HG03432 (cell line): ENCODE results near the gene RAB11B.
"Not testable (repeated sequence)": the region's sequence is repeated elsewhere in the genome, so short reads cannot be mapped to it uniquely, and the experiment has no call there.

Source experiments
- ATAC-seq: cut with Tn5 transposase; IDR thresholded peaks from one replicate; pipeline ENCODE4 v1.9.1; 2021; ENCODE audit warnings: mild to moderate bottlenecking, moderate library complexity; ENCODE audit not compliant: unreplicated experiment

RAB11B gene

DNA sequence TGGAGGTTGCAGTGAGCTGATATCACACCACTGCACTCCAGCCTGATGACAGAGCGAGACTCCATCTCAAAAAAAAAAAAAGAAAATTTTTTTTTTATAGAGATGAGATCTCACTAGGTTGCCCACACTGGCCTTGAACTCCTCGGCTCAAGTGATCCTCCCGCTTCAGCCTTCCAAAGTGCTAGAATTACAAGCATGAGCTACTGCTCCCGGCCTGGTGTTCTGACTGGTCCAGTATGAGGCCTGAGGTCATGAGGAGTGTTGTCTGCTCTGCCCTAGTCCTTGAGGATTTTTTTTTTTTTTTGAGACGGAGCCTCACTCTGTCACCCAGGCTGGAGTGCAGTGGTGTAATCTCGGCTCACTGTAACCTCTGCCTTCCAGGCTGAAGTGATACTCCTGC, 35.2 kb downstream of the RAB11B start:
- not testable (repeated sequence) for ATAC-seq

GRCh38 chr19:8426283-8426682, 36.1 kb downstream of the RAB11B start:
- no peak for ATAC-seq

GRCh38 chr19:8429044-8429443, 38.9 kb downstream of the RAB11B start:
- no peak for ATAC-seq

- no peak for ATAC-seq
Observed at GRCh38 chr19:8429826-8430225, 39.7 kb downstream of the RAB11B start.

DNA sequence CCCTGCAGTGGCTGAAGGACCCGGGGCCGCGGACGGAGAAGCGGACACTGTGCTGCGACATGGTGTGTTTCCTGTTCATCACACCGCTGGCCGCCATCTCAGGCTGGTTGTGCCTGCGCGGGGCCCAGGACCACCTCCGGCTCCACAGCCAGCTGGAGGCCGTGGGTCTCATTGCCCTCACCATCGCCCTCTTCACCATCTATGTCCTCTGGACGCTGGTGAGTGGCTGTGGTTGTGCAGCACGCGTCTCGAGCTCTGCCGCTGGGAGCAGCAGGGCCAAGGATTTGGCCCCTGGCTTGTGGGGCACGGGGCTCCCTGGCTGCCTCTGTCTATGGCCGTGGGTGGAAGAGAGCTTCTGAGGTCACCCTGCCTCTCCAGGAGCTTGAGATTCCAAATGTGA, 40.5 kb downstream of the RAB11B start:
- ATAC-seq: no peak

DNA sequence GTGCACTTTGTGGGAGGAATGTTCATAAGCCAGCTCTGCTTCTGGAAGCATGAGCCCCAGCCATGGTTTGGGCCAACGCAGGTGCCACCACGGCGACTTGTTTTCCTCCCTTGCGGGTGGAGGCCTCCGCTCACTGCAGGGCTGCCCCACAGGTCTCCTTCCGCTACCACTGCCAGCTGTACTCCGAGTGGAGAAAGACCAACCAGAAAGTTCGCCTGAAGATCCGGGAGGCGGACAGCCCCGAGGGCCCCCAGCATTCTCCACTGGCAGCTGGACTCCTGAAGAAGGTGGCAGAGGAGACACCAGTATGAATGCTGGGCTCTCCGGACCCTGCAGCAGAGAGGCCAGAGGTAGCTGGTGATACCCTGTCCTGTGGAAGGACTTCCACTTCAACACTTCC, 48.1 kb downstream of the RAB11B start:
- ATAC-seq: no peak

- ATAC-seq: no peak
Observed at GRCh38 chr19:8441725-8442544, 51.8 kb downstream of the RAB11B start.

GRCh38 chr19:8444140-8444676, 54.0 kb downstream of the RAB11B start:
- ATAC-seq: not testable (repeated sequence)

DNA sequence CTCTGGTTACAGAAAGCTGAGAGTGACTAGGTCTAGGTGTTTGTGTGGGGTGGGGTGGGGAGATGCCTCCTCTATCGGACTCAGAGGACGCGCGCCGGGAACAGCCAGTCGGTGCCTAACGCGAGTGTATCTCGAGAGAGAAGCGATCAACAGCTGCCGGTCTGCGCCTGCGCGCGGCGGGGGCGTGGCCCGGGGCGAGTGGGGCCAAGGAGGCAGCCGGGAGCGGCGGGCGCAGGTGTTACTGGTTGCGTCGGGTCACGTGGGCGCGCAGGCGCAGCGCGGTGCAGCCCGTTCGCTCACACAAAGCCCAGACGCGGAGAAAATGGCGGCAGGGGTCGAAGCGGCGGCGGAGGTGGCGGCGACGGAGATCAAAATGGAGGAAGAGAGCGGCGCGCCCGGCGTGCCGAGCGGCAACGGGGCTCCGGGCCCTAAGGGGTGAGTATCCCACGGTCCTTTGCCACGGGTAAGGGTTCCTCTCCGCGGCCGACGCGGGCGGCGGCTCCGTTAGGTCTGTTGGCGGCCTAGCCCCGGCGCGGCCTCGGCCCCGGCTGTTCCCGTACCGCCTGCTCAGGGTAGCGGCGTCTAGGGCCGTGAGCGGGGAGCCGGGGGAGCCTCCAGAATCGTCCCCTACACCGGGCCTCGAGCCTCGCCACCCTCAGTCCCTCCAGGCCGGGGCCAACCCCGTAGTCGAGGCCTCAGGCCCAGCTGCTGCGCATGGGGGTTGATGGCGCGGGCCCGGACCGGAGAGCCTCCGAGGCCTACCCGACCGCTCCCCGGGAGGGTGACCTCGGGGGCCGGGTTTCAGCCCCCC, 54.7 kb downstream of the RAB11B start, which contains the start of gene HNRNPM:
Gene HNRNPM, plus strand, starts transcription at position 299 of the 811 bp plus-strand sequence. Its CDS starts 24 bp downstream, at position 323.
- peak; percentile 89 for ATAC-seq

DNA sequence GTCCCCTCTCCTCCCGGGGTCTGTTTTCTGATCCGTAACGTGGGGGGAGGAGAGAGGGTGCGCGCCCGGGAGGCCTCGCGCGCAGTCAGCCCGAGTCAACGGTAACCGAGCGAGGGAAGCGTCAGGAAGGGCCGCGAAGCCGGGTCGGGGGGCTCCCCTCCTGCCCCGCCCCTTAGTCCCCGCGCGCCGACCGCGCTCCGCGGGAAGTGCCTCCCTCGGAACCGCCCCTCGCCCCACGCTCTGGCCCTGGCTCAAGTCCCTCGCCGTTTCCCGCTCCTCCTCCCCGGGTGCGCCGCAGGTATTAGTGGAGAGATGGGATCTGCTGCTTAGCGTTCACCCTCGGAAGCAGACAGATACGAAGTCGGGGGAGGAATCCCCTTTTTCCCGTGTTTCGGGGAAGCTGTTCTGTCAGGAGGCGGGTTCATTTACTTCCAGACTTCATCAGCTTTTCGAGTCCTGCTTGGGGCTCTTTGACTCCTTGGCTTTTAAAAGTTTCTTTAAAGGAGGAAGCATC, 55.4 kb downstream of the RAB11B start:
- peak; percentile 30 for ATAC-seq

DNA sequence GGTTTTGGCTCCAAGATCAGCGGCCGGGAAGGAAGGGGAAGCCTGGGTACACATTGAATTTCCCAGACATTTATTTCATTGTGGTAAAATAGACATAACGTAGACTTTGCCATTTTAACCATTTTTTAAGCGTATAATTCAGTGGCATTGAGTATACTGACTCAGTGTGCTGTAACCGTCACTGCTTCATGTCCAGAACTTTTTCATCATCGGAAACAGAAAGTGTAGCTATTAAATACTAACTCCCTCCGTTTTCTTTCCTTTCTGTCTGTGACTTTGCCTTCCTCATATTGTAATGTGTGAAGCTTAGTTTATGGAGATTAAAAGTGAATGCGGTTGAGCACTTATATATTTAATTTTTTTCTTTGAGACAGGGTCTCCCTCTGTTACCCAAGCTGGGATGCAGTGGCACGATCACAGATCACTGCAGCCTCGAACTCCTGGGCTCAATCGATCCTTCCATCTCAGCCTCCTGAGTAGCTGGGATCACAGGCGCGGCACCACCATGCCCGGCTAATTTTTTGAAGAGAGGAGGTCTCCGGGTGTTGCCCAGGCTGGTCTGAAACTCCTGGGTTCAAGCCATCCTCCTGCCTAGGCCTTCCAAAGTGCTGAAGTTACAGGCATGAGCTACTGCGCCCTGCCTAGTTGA, 56.0 kb downstream of the RAB11B start:
- no peak for ATAC-seq

GRCh38 chr19:8449830-8450229, 59.7 kb downstream of the RAB11B start:
- ATAC-seq: no peak

DNA sequence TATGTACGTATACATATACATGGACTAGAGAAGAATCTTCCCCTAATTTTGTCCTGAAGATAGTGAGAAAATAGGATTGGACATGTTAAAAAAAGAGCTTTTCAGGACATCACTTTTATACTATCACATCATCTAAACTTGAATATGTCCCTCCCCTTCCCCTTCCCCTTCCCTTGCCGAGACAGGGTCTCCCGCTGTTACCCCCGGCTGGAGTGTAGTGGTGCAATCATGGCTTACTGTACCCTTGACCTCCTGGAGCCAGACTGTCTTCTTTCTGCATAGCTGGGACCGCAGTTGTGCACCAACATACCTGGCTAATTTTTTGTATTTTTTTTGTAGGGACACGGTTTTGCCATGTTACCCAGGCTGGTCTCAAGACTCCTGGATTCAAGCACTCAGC, 61.2 kb downstream of the RAB11B start:
- ATAC-seq: no peak

GRCh38 chr19:8451885-8452284, 61.7 kb downstream of the RAB11B start:
- ATAC-seq: no peak

DNA sequence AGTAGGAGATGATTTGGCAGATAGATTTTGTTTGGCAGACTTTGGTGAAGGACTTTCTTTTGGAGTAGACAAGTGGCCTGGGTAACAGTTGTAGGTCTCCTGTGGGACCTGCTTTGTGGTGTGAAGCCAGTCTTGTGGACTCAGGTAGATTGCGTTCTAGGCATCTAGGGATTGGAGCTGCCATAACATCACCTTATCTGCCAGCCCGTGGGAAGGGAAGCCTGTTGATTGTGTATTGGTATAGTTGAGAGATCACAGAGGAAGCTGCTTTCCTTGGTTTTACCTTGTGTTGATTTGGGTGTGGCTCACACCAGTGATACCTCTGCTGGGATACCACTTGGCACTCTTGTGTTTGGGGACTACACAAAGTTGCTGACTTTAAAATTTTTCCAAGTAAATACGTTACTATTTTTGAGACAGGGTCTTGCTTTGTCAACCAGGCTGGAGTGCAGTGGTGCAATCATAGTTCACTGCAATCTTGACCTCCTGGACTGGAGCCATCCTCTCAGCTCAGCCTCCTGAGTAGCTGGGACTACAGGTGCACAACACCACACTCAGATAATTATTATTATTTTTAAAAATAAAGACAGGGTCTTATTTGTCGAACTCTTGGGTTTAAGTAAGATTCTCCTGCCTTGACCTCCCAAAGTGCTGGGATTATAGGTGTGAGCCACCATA, 62.4 kb downstream of the RAB11B start:
- ATAC-seq: no peak

GRCh38 chr19:8453616-8454015, 63.5 kb downstream of the RAB11B start:
- ATAC-seq: no peak
